ENCODE measurements around the gene MCMBP. TPM values are rescaled to one million over a fixed set of nuclear protein-coding genes. Genes with fewer than 3 reads are reported as not detected.

MCMBP gene
- total RNA-seq, result 10 to 100 TPM; 34.8 to 59.8 TPM

GRCh38 chr10:119872610-119872859, at the start of gene MCMBP:
TSS of gene MCMBP (minus strand) at chr10:119872843. CDS start at chr10:119872584, 259 bp downstream.
- H3K9me3 ChIP-seq, result no peaks in the 10 kb centered on the region
- no peaks in the 10 kb centered on the region for H3K36me3 ChIP-seq
- peak within 1 kb of the TSS; percentile 68 to 86 for H3K27ac ChIP-seq
- ATAC-seq (ENCODE audit: insufficient number of reproducible peaks, low FRiP score, low read depth) (no peak), DNase-seq (ENCODE audit: low spot score) (no peak)
- no peak for TF ChIP-seq CTCF (IDR thresholded peaks at IDR 0.05)
- H3K27me3 ChIP-seq (replicated peaks; ENCODE audit: insufficient read depth), result no peaks in the 10 kb centered on the region
- H3K4me3 ChIP-seq, result peak within 1 kb of the TSS; percentile 72
- H3K4me1 ChIP-seq (ENCODE audit: control insufficient read depth in 1 of 2, low read depth in 2 of 2), result peaks cover 14 to 29% of the 10 kb centered on the region in 2 donors

GRCh38 chr10:119919826-119920225, 47.2 kb upstream of the MCMBP start:
- DNase-seq (ENCODE audit: low spot score), result no peak
- H3K27ac ChIP-seq, result no peak overlapping the region

GRCh38 chr10:119919271-119919670, 46.6 kb upstream of the MCMBP start:
- no peak for TF ChIP-seq CTCF (IDR thresholded peaks at IDR 0.05)
- Histone ChIP-seq H3K4me1 (ENCODE audit: control insufficient read depth in 1 of 2, low read depth in 2 of 2) (no peaks in the 10 kb centered on the region), H3K36me3 (peaks cover 44% of the 10 kb centered on the region), H3K4me3 (no peak overlapping the region), H3K27ac (no peak overlapping the region), H3K27me3 (replicated peaks; ENCODE audit: insufficient read depth) (no peaks in the 10 kb centered on the region), H3K9me3 (no peaks in the 10 kb centered on the region)
- no peak for DNase-seq (ENCODE audit: low spot score)
- ATAC-seq (ENCODE audit: insufficient number of reproducible peaks, low FRiP score, low read depth), result no peak

More at GRCh38 chr10:119919826-119920225, 47.2 kb upstream of the MCMBP start:
- H3K27me3 ChIP-seq (replicated peaks; ENCODE audit: insufficient read depth), result no peaks in the 10 kb centered on the region
- H3K36me3 ChIP-seq, result peaks cover 39% of the 10 kb centered on the region
- no peaks in the 10 kb centered on the region for H3K9me3 ChIP-seq
- no peaks in the 10 kb centered on the region for H3K4me1 ChIP-seq (ENCODE audit: control insufficient read depth in 1 of 2, low read depth in 2 of 2)
- no peak for ATAC-seq (ENCODE audit: insufficient number of reproducible peaks, low FRiP score, low read depth)
- no peak overlapping the region for H3K4me3 ChIP-seq
- TF ChIP-seq CTCF (IDR thresholded peaks at IDR 0.05), result no peak

GRCh38 chr10:119917777-119918176, 45.1 kb upstream of the MCMBP start:
- Histone ChIP-seq H3K36me3 (peaks cover 41% of the 10 kb centered on the region), H3K27ac (no peak overlapping the region)
- TF ChIP-seq CTCF (IDR thresholded peaks at IDR 0.05), result no peak

GRCh38 chr10:119910689-119911088, 38.0 kb upstream of the MCMBP start:
- H3K4me3 ChIP-seq, result no peak overlapping the region
- H3K27me3 ChIP-seq (replicated peaks; ENCODE audit: insufficient read depth), result no peaks in the 10 kb centered on the region
- no peaks in the 10 kb centered on the region for H3K9me3 ChIP-seq
- H3K36me3 ChIP-seq, result peaks cover 14% of the 10 kb centered on the region
- TF ChIP-seq CTCF (IDR thresholded peaks at IDR 0.05), result no peak
- no peaks in the 10 kb centered on the region for H3K4me1 ChIP-seq (ENCODE audit: control insufficient read depth in 1 of 2, low read depth in 2 of 2)
- no peak for DNase-seq (ENCODE audit: low spot score)
- ATAC-seq (ENCODE audit: insufficient number of reproducible peaks, low FRiP score, low read depth), result no peak
- no peak overlapping the region for H3K27ac ChIP-seq

More at GRCh38 chr10:119917777-119918176, 45.1 kb upstream of the MCMBP start:
- DNase-seq (ENCODE audit: low spot score) (no peak), ATAC-seq (ENCODE audit: insufficient number of reproducible peaks, low FRiP score, low read depth) (no peak)
- Histone ChIP-seq H3K4me3 (no peak overlapping the region), H3K9me3 (no peaks in the 10 kb centered on the region), H3K4me1 (ENCODE audit: control insufficient read depth in 1 of 2, low read depth in 2 of 2) (no peaks in the 10 kb centered on the region), H3K27me3 (replicated peaks; ENCODE audit: insufficient read depth) (no peaks in the 10 kb centered on the region)

All from thoracic aorta (tissue), 2 donors.